SK-N-SH (cell line): Measurements from ENCODE around the gene LINGO3. TPM values are rescaled to one million over a fixed set of nuclear protein-coding genes. Genes with fewer than 3 reads are reported as not detected.

Experiments
- CTCF ChIA-PET: fragments of 300-600, 350-600 bp; formaldehyde crosslinking; extraction: SDS; loops from one replicate; lab custom pipeline; 2021; lab: Yijun Ruan, JAX
- POLR2A ChIA-PET: fragments of 350-600 bp; sonication (Branson Sonifier 250); formaldehyde crosslinking; extraction: SDS; loops from one replicate; lab custom pipeline; 2020; ENCODE audit warnings: antibody characterized with exemption, inconsistent platforms; lab: Yijun Ruan, JAX
- DNase-seq: peaks from one replicate; pipeline ENCODE4 v3.0.0; 2012
- H2AFZ ChIP-seq: fragments of 200-600 bp; sonication (generic); 2 replicates; pipeline ENCODE4 v1.8.1; 2016; ENCODE audit warnings: antibody characterized with exemption, mild to moderate bottlenecking, low read depth
- H3F3A ChIP-seq: fragments of 200-600 bp; sonication (generic); replicated peaks from 2 replicates; pipeline ENCODE3; 2016; ENCODE audit warnings: antibody characterized with exemption, mild to moderate bottlenecking; ENCODE audit not compliant: insufficient read depth
- H3K27ac ChIP-seq, 2 experiments: fragments of 200-500 bp in 1 of 2; fragments of 200-600 bp in 1 of 2; sonication (Bioruptor generic) in 1 of 2; sonication (generic), shearing (Covaris generic) in 1 of 2; 2 replicates each; pipeline versions ENCODE4 v1.5.1 to v1.6.1; 2014 to 2016; ENCODE audit warnings: low read depth in 2 of 2, inconsistent platforms in 1 of 2, low read length in 1 of 2, mild to moderate bottlenecking in 1 of 2, mixed read lengths in 1 of 2
- H3K27me3 ChIP-seq: fragments of 200-600 bp; sonication (generic), shearing (Covaris generic); 2 replicates; pipeline ENCODE4 v1.6.1; 2016; ENCODE audit warnings: mixed run types; ENCODE audit not compliant: insufficient read depth
- H3K36me3 ChIP-seq, 2 experiments: fragments of 200-500 bp in 1 of 2; fragments of 200-600 bp in 1 of 2; sonication (Bioruptor generic) in 1 of 2; sonication (generic) in 1 of 2; replicated peaks in 1 of 2; 2 replicates each; pipeline versions ENCODE3 to v1.5.1; 2014 to 2016; ENCODE audit warnings: low read length in 1 of 2, mild to moderate bottlenecking in 1 of 2; ENCODE audit not compliant: insufficient read depth in 2 of 2, control insufficient read depth in 1 of 2
- H3K4me1 ChIP-seq, 2 experiments: fragments of 200-500 bp in 1 of 2; fragments of 200-600 bp in 1 of 2; sonication (Bioruptor generic) in 1 of 2; sonication (generic), shearing (Covaris generic) in 1 of 2; 2 replicates each; pipeline versions ENCODE4 v1.5.1 to v1.6.1; 2014 to 2016; ENCODE audit warnings: low read depth in 1 of 2, low read length in 1 of 2, mixed run types in 1 of 2; ENCODE audit not compliant: insufficient read depth in 2 of 2, control insufficient read depth in 1 of 2
- H3K4me2 ChIP-seq: fragments of 200-600 bp; sonication (generic), shearing (Covaris generic); 2 replicates; pipeline ENCODE4 v1.6.1; 2017; ENCODE audit warnings: mixed run types
- H3K4me3 ChIP-seq, 2 experiments: fragments of 200-500 bp in 1 of 2; fragments of 200-600 bp in 1 of 2; sonication (Bioruptor generic) in 1 of 2; sonication (generic), shearing (Covaris generic) in 1 of 2; 2 replicates each; pipeline versions ENCODE4 v1.5.1 to v1.8.1; 2014 to 2016; ENCODE audit warnings: low read depth in 2 of 2, inconsistent platforms in 1 of 2, low read length in 1 of 2, mild to moderate bottlenecking in 1 of 2, mixed read lengths in 1 of 2, moderate library complexity in 1 of 2
- H3K79me2 ChIP-seq: fragments of 200-600 bp; sonication (generic); 2 replicates; pipeline ENCODE4 v1.8.1; 2017; ENCODE audit warnings: mild to moderate bottlenecking; ENCODE audit not compliant: insufficient read depth
- H3K9ac ChIP-seq: fragments of 200-600 bp; sonication (generic); 2 replicates; pipeline ENCODE4 v1.6.1; 2017; ENCODE audit warnings: mixed run types
- H3K9me2 ChIP-seq: fragments of 200-600 bp; sonication (generic); 2 replicates; pipeline ENCODE4 v1.6.1; 2017; ENCODE audit warnings: mixed run types
- H3K9me3 ChIP-seq: fragments of 200-600 bp; sonication (generic); 2 replicates; pipeline ENCODE4 v1.6.1; 2017; ENCODE audit warnings: mixed run types, mild to moderate bottlenecking, moderate library complexity
- H4K20me1 ChIP-seq: fragments of 200-600 bp; sonication (generic); 2 replicates; pipeline ENCODE4 v1.6.1; 2017; ENCODE audit warnings: mild to moderate bottlenecking, mixed run types; ENCODE audit not compliant: insufficient read depth
- JUND ChIP-seq: IDR thresholded peaks from 2 replicates; pipeline ENCODE4 v1.4.0; 2012
- NRF1 ChIP-seq: IDR thresholded peaks from 2 replicates; pipeline ENCODE4 v1.6.1; 2012; ENCODE audit warnings: low read depth, mild to moderate bottlenecking, low read length
- POLR2AphosphoS5 ChIP-seq: IDR thresholded peaks from 2 replicates; pipeline ENCODE4 v1.6.1; 2012; ENCODE audit warnings: low read depth, low read length
- RCOR1 ChIP-seq: fragments of 150-350 bp; IDR thresholded peaks from 2 replicates; pipeline ENCODE4 v1.6.1; 2017; ENCODE audit warnings: antibody characterized with exemption, low read length
- RXRA ChIP-seq: IDR thresholded peaks from 2 replicates; pipeline ENCODE4 v1.4.0; 2012; ENCODE audit warnings: low read depth, mild to moderate bottlenecking, borderline replicate concordance
- SMC3 ChIP-seq: IDR thresholded peaks from 2 replicates; pipeline ENCODE4 v1.6.1; 2012; ENCODE audit warnings: low read depth, low read length, improper control_type of control experiment
- TAF1 ChIP-seq: IDR thresholded peaks from 2 replicates; pipeline ENCODE4 v1.6.1; 2012; ENCODE audit warnings: low read depth, mild to moderate bottlenecking, low read length, moderate library complexity, borderline replicate concordance
- TEAD4 ChIP-seq: IDR thresholded peaks from 2 replicates; pipeline ENCODE4 v1.4.0; 2012; ENCODE audit warnings: mild to moderate bottlenecking, borderline replicate concordance; ENCODE audit not compliant: insufficient read depth
- WGBS: methylation state at CpG from one replicate; pipeline ENCODE4 v1.1.6; 2017; ENCODE audit warnings: low lambda C conversion rate; 5-methylcytosine and 5-hydroxymethylcytosine counted together
- polyA plus RNA-seq, 3 experiments: library from polyadenylated mRNA; depleted of rRNA; stranded (reverse); fragments of >200 nt; gene quantifications; 2 replicates each; pipeline ENCODE4 v1.2.3, GENCODE V29; 2012
- TF ChIP-seq, protein P1 (sequence below): IDR thresholded peaks from 2 replicates; pipeline ENCODE4 v1.6.1; 2012; ENCODE audit warnings: mild to moderate bottlenecking, low read depth, low read length, moderate library complexity
- TF ChIP-seq, protein P2 (sequence below): IDR thresholded peaks from 2 replicates; pipeline ENCODE4 v1.4.0; 2012; ENCODE audit warnings: low read depth
- TF ChIP-seq, protein P3 (sequence below): IDR thresholded peaks from 2 replicates; pipeline ENCODE4; 2012
- TF ChIP-seq, protein P4 (sequence below): fragments of 150-350 bp; IDR thresholded peaks from 2 replicates; pipeline ENCODE4 v1.6.1; 2016; ENCODE audit warnings: mild to moderate bottlenecking, low read depth, low read length

LINGO3 gene
- polyA plus RNA-seq, 1 of the 3 experiments (the other 2 are of a cell fraction): not detected

DNA sequence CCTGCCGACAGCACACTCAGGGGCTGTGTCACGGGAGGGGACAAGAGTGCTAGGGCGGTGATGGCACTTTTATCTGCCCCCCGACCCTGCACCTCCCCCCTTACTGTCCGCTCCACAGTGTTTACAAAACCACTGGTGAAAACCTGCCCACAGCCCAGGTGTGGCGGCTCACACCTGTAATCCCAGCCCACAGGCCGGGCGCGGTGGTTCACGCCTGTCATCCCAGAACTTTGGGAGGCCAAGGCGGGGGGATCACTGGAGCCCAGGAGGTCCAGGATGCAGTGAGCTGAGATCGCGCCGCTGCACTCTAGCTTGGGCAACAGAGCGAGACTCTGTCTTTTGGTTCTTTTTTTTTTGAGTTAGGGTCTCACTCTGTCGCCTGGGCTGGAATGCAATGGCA is 11.8 kb downstream of the LINGO3 start:
- TF ChIP-seq RCOR1 (no peak), NRF1 (no peak), TAF1 (no peak), TEAD4 (no peak), POLR2AphosphoS5 (no peak), RXRA (no peak), JUND (no peak), SMC3 (no peak)
- TF ChIP-seq, protein P1, sequence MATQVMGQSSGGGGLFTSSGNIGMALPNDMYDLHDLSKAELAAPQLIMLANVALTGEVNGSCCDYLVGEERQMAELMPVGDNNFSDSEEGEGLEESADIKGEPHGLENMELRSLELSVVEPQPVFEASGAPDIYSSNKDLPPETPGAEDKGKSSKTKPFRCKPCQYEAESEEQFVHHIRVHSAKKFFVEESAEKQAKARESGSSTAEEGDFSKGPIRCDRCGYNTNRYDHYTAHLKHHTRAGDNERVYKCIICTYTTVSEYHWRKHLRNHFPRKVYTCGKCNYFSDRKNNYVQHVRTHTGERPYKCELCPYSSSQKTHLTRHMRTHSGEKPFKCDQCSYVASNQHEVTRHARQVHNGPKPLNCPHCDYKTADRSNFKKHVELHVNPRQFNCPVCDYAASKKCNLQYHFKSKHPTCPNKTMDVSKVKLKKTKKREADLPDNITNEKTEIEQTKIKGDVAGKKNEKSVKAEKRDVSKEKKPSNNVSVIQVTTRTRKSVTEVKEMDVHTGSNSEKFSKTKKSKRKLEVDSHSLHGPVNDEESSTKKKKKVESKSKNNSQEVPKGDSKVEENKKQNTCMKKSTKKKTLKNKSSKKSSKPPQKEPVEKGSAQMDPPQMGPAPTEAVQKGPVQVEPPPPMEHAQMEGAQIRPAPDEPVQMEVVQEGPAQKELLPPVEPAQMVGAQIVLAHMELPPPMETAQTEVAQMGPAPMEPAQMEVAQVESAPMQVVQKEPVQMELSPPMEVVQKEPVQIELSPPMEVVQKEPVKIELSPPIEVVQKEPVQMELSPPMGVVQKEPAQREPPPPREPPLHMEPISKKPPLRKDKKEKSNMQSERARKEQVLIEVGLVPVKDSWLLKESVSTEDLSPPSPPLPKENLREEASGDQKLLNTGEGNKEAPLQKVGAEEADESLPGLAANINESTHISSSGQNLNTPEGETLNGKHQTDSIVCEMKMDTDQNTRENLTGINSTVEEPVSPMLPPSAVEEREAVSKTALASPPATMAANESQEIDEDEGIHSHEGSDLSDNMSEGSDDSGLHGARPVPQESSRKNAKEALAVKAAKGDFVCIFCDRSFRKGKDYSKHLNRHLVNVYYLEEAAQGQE: no peak
- TF ChIP-seq, protein P2, sequence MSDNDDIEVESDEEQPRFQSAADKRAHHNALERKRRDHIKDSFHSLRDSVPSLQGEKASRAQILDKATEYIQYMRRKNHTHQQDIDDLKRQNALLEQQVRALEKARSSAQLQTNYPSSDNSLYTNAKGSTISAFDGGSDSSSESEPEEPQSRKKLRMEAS: no peak
- TF ChIP-seq, protein P3, sequence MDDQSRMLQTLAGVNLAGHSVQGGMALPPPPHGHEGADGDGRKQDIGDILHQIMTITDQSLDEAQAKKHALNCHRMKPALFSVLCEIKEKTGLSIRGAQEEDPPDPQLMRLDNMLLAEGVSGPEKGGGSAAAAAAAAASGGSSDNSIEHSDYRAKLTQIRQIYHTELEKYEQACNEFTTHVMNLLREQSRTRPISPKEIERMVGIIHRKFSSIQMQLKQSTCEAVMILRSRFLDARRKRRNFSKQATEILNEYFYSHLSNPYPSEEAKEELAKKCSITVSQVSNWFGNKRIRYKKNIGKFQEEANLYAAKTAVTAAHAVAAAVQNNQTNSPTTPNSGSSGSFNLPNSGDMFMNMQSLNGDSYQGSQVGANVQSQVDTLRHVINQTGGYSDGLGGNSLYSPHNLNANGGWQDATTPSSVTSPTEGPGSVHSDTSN: no peak
- TF ChIP-seq, protein P4, sequence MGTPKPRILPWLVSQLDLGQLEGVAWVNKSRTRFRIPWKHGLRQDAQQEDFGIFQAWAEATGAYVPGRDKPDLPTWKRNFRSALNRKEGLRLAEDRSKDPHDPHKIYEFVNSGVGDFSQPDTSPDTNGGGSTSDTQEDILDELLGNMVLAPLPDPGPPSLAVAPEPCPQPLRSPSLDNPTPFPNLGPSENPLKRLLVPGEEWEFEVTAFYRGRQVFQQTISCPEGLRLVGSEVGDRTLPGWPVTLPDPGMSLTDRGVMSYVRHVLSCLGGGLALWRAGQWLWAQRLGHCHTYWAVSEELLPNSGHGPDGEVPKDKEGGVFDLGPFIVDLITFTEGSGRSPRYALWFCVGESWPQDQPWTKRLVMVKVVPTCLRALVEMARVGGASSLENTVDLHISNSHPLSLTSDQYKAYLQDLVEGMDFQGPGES: no peak
- Histone ChIP-seq H3F3A (peaks cover 28% of the 10 kb centered on the region), H3K9me2 (no peaks in the 10 kb centered on the region), H4K20me1 (peaks cover 6% of the 10 kb centered on the region; the same call in 1 of the 2 replicates), H3K4me1 (peaks cover 4 to 25% of the 10 kb centered on the region in 2 experiments; a peak in 1 of 4 replicates), H3K36me3 (no peaks in the 10 kb centered on the region), H3K4me3 (no peak overlapping the region), H3K79me2 (no peaks in the 10 kb centered on the region), H3K4me2 (no peak overlapping the region), H3K9me3 (no peaks in the 10 kb centered on the region), H3K9ac (no peak overlapping the region), H2AFZ (no peak overlapping the region), H3K27ac (no peak overlapping the region), H3K27me3 (peaks cover 10% of the 10 kb centered on the region)
- CTCF ChIA-PET: interaction anchor here (0.6 to 4.7 kb wide), 6 partner anchors 10 to 160 kb away, joined by 3 to 53 read pairs (median 4); no protein-coding TSS in a partner anchor
- 90% methylated on average over 16 of the region's 16 CpGs for WGBS
- DNase-seq: no peak
- POLR2A ChIA-PET: interaction anchor here (1.3 to 1.4 kb wide), 2 partner anchors 25 to 26 kb away, joined by 4 to 6 read pairs; no protein-coding TSS in a partner anchor
